Muscle of leg (tissue), 11 donors: Measurements from ENCODE around the gene HDAC10. TPM values are rescaled to one million over a fixed set of nuclear protein-coding genes. Genes with fewer than 3 reads are reported as not detected.
"Not testable (repeated sequence)": the region's sequence is repeated elsewhere in the genome, so short reads cannot be mapped to it uniquely, and the experiment has no call there.

Source experiments
- DNase-seq: peaks from one replicate; pipeline ENCODE4 v3.0.0; 2013
- H3K27ac ChIP-seq: one replicate; pipeline ENCODE4 v1.5.1; 2013; ENCODE audit warnings: mild to moderate bottlenecking, low read length, control low read depth
- H3K27me3 ChIP-seq: one replicate; pipeline ENCODE4 v1.6.1; 2013; ENCODE audit warnings: low read length; ENCODE audit not compliant: control insufficient read depth, insufficient read depth
- H3K36me3 ChIP-seq: one replicate; pipeline ENCODE4 v1.6.1; 2013; ENCODE audit warnings: low read length; ENCODE audit not compliant: control insufficient read depth, insufficient read depth
- H3K4me1 ChIP-seq: one replicate; pipeline ENCODE4 v1.6.1; 2013; ENCODE audit warnings: low read length; ENCODE audit not compliant: control insufficient read depth, insufficient read depth
- H3K4me3 ChIP-seq: one replicate; pipeline ENCODE4 v1.5.1; 2013; ENCODE audit warnings: low read length, control low read depth
- H3K9me3 ChIP-seq: replicated peaks from 2 replicates; pipeline ENCODE4 v1.6.1; 2013; ENCODE audit warnings: low read depth, low read length; ENCODE audit not compliant: control insufficient read depth
- WGBS: methylation state at CpG from one replicate; pipeline ENCODE4 v1.1.5; 2013; ENCODE audit warnings: missing lambda C conversion rate; ENCODE audit not compliant: insufficient coverage; 5-methylcytosine and 5-hydroxymethylcytosine counted together
- polyA plus RNA-seq, 8 donors: library from polyadenylated mRNA; unstranded; fragments of 120-200 nt; gene quantifications; one replicate each; pipeline versions ENCODE4 v1.2.1 to v1.2.3, GENCODE V29; 2013; ENCODE audit warnings: inconsistent platforms in 1 of 8, low replicate concordance in 1 of 8; ENCODE audit not compliant: insufficient read length in 8 of 8, insufficient read depth in 1 of 8
- total RNA-seq: library from RNA; stranded (reverse); fragments of 120-200 nt; gene quantifications from one replicate; pipeline ENCODE4 v1.2.4, GENCODE V29; 2013

The HDAC10 gene
- total and polyA plus RNA-seq, 9 donors: 10.8 to 23.7 (median 15.3) TPM

- Histone ChIP-seq H3K9me3 (no peaks in the 10 kb centered on the region), H3K4me3 (no peak overlapping the region), H3K36me3 (peaks cover 53% of the 10 kb centered on the region), H3K4me1 (peaks cover 20% of the 10 kb centered on the region), H3K27ac (no peak overlapping the region), H3K27me3 (peaks cover 25% of the 10 kb centered on the region)
- 80% methylated on average over 37 of the region's 43 CpGs for WGBS
- no peak for DNase-seq
These were observed 24.4 kb upstream of the HDAC10 start for GRCh38 chr22:50275181-50276055.

GRCh38 chr22:50274771-50275170 lies 23.7 kb upstream of the HDAC10 start:
- no peak for DNase-seq
- H3K4me3 ChIP-seq: no peak overlapping the region
- peaks cover 26% of the 10 kb centered on the region for H3K27me3 ChIP-seq
- WGBS: 64% methylated on average over 7 of the region's 7 CpGs
- peaks cover 22% of the 10 kb centered on the region for H3K4me1 ChIP-seq
- peaks cover 47% of the 10 kb centered on the region for H3K36me3 ChIP-seq
- H3K27ac ChIP-seq: no peak overlapping the region
- H3K9me3 ChIP-seq: no peaks in the 10 kb centered on the region

GRCh38 chr22:50274311-50274710 lies 23.2 kb upstream of the HDAC10 start:
- Histone ChIP-seq H3K4me3 (no peak overlapping the region), H3K4me1 (peaks cover 27% of the 10 kb centered on the region), H3K36me3 (peaks cover 43% of the 10 kb centered on the region), H3K27ac (no peak overlapping the region), H3K27me3 (peaks cover 31% of the 10 kb centered on the region), H3K9me3 (no peaks in the 10 kb centered on the region)
- DNase-seq: peak; percentile 65
- 64% methylated on average over 2 of the region's 7 CpGs for WGBS

GRCh38 chr22:50273781-50274180 lies 22.7 kb upstream of the HDAC10 start:
- not testable (repeated sequence) for DNase-seq, H3K9me3 ChIP-seq, H3K4me3 ChIP-seq, H3K27ac ChIP-seq
- peaks cover 36% of the 10 kb centered on the region for H3K27me3 ChIP-seq
- peaks cover 37% of the 10 kb centered on the region for H3K36me3 ChIP-seq
- WGBS: 89% methylated on average over 9 of the region's 10 CpGs
- H3K4me1 ChIP-seq: peaks cover 32% of the 10 kb centered on the region

GRCh38 chr22:50273352-50273751 lies 22.3 kb upstream of the HDAC10 start:
- peaks cover 40% of the 10 kb centered on the region for H3K27me3 ChIP-seq
- not testable (repeated sequence) for H3K9me3 ChIP-seq, DNase-seq, H3K4me3 ChIP-seq, H3K27ac ChIP-seq
- no CpG with 5 or more reads among the region's 11 CpGs for WGBS
- H3K4me1 ChIP-seq: peaks cover 37% of the 10 kb centered on the region
- peaks cover 33% of the 10 kb centered on the region for H3K36me3 ChIP-seq

GRCh38 chr22:50272044-50272802 lies 21.2 kb upstream of the HDAC10 start:
- Histone ChIP-seq H3K27me3 (peaks cover 47% of the 10 kb centered on the region), H3K4me3 (no peak overlapping the region), H3K27ac (no peak overlapping the region), H3K9me3 (no peaks in the 10 kb centered on the region), H3K4me1 (peaks cover 44% of the 10 kb centered on the region), H3K36me3 (peaks cover 23% of the 10 kb centered on the region)
- DNase-seq: no peak
- WGBS: 25% methylated on average over 20 of the region's 26 CpGs

GRCh38 chr22:50271519-50271970 lies 20.5 kb upstream of the HDAC10 start:
- Histone ChIP-seq H3K27me3 (peaks cover 53% of the 10 kb centered on the region), H3K36me3 (peaks cover 19% of the 10 kb centered on the region), H3K27ac (no peak overlapping the region), H3K9me3 (no peaks in the 10 kb centered on the region), H3K4me1 (peaks cover 49% of the 10 kb centered on the region), H3K4me3 (peak overlapping the region; percentile 8)
- no peak for DNase-seq
- 1% methylated on average over 39 of the region's 45 CpGs for WGBS

GRCh38 chr22:50270666-50271394 lies 19.8 kb upstream of the HDAC10 start:
- H3K27me3 ChIP-seq: peaks cover 57% of the 10 kb centered on the region
- DNase-seq: peak; percentile 75
- H3K9me3 ChIP-seq: no peaks in the 10 kb centered on the region
- WGBS: 2% methylated on average over 49 of the region's 53 CpGs
- peak overlapping the region; percentile 43 for H3K4me3 ChIP-seq
- H3K4me1 ChIP-seq: peaks cover 49% of the 10 kb centered on the region
- H3K36me3 ChIP-seq: peaks cover 14% of the 10 kb centered on the region
- H3K27ac ChIP-seq: peak overlapping the region; percentile 51

- Histone ChIP-seq H3K9me3 (no peaks in the 10 kb centered on the region), H3K4me3 (peak within 1 kb of the TSS; percentile 43), H3K27ac (peak within 1 kb of the TSS; percentile 55), H3K4me1 (peaks cover 48% of the 10 kb centered on the region), H3K36me3 (peaks cover 7% of the 10 kb centered on the region), H3K27me3 (peaks cover 59% of the 10 kb centered on the region)
- under 1% methylated on average over 72 of the region's 92 CpGs for WGBS
- peak; percentile 58 for DNase-seq
These were observed 19.1 kb upstream of the HDAC10 start, which contains the start of gene MAPK11 for GRCh38 chr22:50269970-50270665. MAPK11 (minus strand) TSS chr22:50270380; CDS start chr22:50270292, 88 bp downstream.
